B cell (primary cell): Measurements from ENCODE around the gene TWNK.

Experiments
- EZH2 ChIP-seq: IDR thresholded peaks from 2 replicates; pipeline ENCODE4 v1.6.1; 2012; ENCODE audit warnings: borderline replicate concordance, low read depth, mild to moderate bottlenecking, moderate library complexity, low read length; ENCODE audit not compliant: insufficient read depth, poor library complexity, severe bottlenecking
- TF ChIP-seq, protein P1 (sequence below): fragments of 200-600 bp; IDR thresholded peaks from one replicate; pipeline ENCODE4 v1.8.0; 2022; ENCODE audit warnings: antibody characterized with exemption, mild to moderate bottlenecking

DNA sequence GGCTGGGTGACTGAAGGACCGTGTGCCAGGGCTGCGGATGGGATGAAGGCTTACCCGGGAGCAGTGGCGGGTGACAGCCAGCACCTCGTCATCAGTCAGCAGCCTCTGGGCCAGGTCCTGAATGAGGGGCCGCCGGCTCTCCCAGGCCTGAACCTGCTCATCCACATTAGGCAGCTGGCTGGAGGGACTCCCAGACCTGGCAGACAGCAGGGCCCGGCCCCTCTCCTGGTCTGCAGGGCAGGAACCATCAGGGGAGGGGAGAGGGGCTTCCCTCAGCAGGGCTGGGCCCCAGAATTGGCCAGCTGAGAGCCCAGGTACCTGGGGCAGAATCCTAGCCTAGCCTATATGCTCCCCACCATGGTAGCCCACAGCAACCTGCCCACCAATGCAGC, 28.2 kb downstream of the TWNK start:
- TF ChIP-seq, protein P1, sequence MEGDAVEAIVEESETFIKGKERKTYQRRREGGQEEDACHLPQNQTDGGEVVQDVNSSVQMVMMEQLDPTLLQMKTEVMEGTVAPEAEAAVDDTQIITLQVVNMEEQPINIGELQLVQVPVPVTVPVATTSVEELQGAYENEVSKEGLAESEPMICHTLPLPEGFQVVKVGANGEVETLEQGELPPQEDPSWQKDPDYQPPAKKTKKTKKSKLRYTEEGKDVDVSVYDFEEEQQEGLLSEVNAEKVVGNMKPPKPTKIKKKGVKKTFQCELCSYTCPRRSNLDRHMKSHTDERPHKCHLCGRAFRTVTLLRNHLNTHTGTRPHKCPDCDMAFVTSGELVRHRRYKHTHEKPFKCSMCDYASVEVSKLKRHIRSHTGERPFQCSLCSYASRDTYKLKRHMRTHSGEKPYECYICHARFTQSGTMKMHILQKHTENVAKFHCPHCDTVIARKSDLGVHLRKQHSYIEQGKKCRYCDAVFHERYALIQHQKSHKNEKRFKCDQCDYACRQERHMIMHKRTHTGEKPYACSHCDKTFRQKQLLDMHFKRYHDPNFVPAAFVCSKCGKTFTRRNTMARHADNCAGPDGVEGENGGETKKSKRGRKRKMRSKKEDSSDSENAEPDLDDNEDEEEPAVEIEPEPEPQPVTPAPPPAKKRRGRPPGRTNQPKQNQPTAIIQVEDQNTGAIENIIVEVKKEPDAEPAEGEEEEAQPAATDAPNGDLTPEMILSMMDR, result no peak
- TF ChIP-seq EZH2, result no peak
